ENCODE results near the gene PCNP. TPM values are rescaled to one million over a fixed set of nuclear protein-coding genes. Genes with fewer than 3 reads are reported as not detected.

The PCNP gene
- total and polyA plus RNA-seq, 2 donors (not counting 1 experiment from before 2014, with no cell fraction given) = 39.1 to 156 TPM

DNA sequence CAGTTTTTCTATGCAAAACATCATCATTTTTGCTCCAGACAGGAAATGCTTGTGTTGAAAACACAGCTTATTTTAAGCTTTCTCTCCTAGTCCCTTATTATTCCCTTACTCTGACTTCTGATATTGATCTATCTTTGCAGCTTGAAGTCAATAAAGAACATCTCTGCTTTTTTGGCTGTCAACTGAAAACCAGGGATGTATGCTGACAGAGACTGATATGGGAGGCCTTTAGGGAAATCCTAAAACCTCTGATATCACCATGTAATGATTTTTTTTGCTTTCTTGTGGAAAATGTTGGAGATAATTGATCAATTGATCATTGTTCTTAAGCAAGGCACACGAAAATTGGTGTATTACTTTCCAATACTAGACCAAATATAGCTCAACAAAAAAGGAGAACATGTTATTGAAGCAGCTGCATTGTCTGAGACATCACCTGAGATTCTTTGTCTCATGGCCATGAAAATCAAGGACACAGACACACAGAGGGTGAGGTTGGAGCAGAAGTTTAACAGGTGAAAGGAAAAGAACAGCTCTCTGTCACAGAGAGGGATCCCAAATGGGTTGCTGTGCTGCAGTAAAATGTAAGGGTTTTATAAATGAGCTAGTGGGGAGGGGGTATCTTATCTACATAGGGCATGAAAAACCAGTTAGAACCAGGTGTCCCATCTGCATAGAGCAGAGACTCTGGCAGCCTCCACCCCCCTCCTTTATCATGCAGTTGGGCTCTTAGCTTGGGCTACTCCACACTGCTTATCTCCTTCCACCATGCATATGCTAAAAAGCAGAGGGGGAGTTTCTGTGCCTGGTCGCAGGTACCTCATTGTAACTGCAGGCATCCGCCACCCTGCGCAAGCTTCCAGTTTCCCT lies 43.9 kb upstream of the PCNP start:
- H3K4me3 Mint-ChIP-seq = no peak overlapping the region
- CTCF ChIA-PET = interaction anchor here (0.9 kb wide), 1 partner anchor 10 kb away, joined by 3 read pairs; no protein-coding TSS in a partner anchor
- POLR2A ChIA-PET = interaction anchor here (0.7 kb wide), 1 partner anchor 39 kb away, joined by 3 read pairs; no protein-coding TSS in a partner anchor
- no peak overlapping the region for H3K27ac Mint-ChIP-seq
- H3K9me3 Mint-ChIP-seq (ENCODE audit: insufficient read depth) = no peaks in the 10 kb centered on the region
- DNase-seq (no peak), ATAC-seq (ENCODE audit: low read depth) (no peak)
- no peaks in the 10 kb centered on the region for H3K4me1 ChIP-seq (ENCODE audit: control insufficient read depth in 2 of 2, insufficient read depth in 2 of 2, low read length in 2 of 2)
- peaks cover 0 to 7% (median 0%) of the 10 kb centered on the region in 3 donors for H3K9me3 ChIP-seq (ENCODE audit: control extremely low read depth in 1 of 3, control insufficient read depth in 2 of 3, insufficient read depth in 1 of 3, low read length in 2 of 3)
- H2AFZ ChIP-seq (ENCODE audit: insufficient read depth, low read depth, low read length, poor library complexity, severe bottlenecking) = no peak overlapping the region
- no peak overlapping the region for H3K27ac ChIP-seq (ENCODE audit: low read length in 2 of 2)
- no peaks in the 10 kb centered on the region for H4K20me1 ChIP-seq (ENCODE audit: control insufficient read depth, insufficient read depth, low read length, poor library complexity, severe bottlenecking)
- H3K79me2 ChIP-seq (ENCODE audit: control insufficient read depth, insufficient read depth, low read length) = no peaks in the 10 kb centered on the region
- intact Hi-C loops (cut with micrococcal nuclease) = no loop called here
- H3K4me1 Mint-ChIP-seq = no peaks in the 10 kb centered on the region
- TF ChIP-seq CTCF (IDR thresholded peaks at IDR 0.05) (no peak), EZH2 (IDR thresholded peaks at IDR 0.05; ENCODE audit: borderline replicate concordance, insufficient read depth, low read depth, low read length, poor library complexity, severe bottlenecking) (no peak)
- no peaks in the 10 kb centered on the region for H3K27me3 ChIP-seq (replicated peaks in 1 of 4; ENCODE audit: control extremely low read depth in 1 of 4, control insufficient read depth in 3 of 4, insufficient read depth in 4 of 4, low read length in 3 of 4)
- no peak overlapping the region for H3K9ac ChIP-seq (ENCODE audit: low read length)
- H3K36me3 ChIP-seq (replicated peaks in 1 of 2; ENCODE audit: control extremely low read depth in 1 of 2, control insufficient read depth in 1 of 2, extremely low read depth in 1 of 2, insufficient read depth in 2 of 2, low read length in 1 of 2) = no peaks in the 10 kb centered on the region
- no peak overlapping the region for H3K4me2 ChIP-seq (replicated peaks; ENCODE audit: low read depth, low read length, poor library complexity, severe bottlenecking)
- H3K27me3 Mint-ChIP-seq = peaks cover 10% of the 10 kb centered on the region
- WGBS (ENCODE audit: insufficient coverage) = no CpG with 5 or more reads among the region's 4 CpGs
- no peak overlapping the region for H3K4me3 ChIP-seq (ENCODE audit: control extremely low read depth in 1 of 5, extremely low read depth in 1 of 5, insufficient read depth in 1 of 5, low read depth in 2 of 5, low read length in 4 of 5)

GRCh38 chr3:101530686-101531047 lies 43.3 kb upstream of the PCNP start:
- Histone ChIP-seq H4K20me1 (ENCODE audit: control insufficient read depth, insufficient read depth, low read length, poor library complexity, severe bottlenecking) (no peaks in the 10 kb centered on the region), H3K27ac (ENCODE audit: low read length in 2 of 2) (no peak overlapping the region), H3K4me2 (replicated peaks; ENCODE audit: low read depth, low read length, poor library complexity, severe bottlenecking) (no peak overlapping the region), H3K27me3 (replicated peaks in 1 of 4; ENCODE audit: control extremely low read depth in 1 of 4, control insufficient read depth in 3 of 4, insufficient read depth in 4 of 4, low read length in 3 of 4) (no peaks in the 10 kb centered on the region), H2AFZ (ENCODE audit: insufficient read depth, low read depth, low read length, poor library complexity, severe bottlenecking) (no peak overlapping the region), H3K9ac (ENCODE audit: low read length) (no peak overlapping the region), H3K79me2 (ENCODE audit: control insufficient read depth, insufficient read depth, low read length) (no peaks in the 10 kb centered on the region), H3K36me3 (replicated peaks in 1 of 2; ENCODE audit: control extremely low read depth in 1 of 2, control insufficient read depth in 1 of 2, extremely low read depth in 1 of 2, insufficient read depth in 2 of 2, low read length in 1 of 2) (no peaks in the 10 kb centered on the region), H3K4me1 (ENCODE audit: control insufficient read depth in 2 of 2, insufficient read depth in 2 of 2, low read length in 2 of 2) (no peaks in the 10 kb centered on the region), H3K9me3 (ENCODE audit: control extremely low read depth in 1 of 3, control insufficient read depth in 2 of 3, insufficient read depth in 1 of 3, low read length in 2 of 3) (peaks cover 0 to 5% (median 0%) of the 10 kb centered on the region in 3 donors), H3K4me3 (ENCODE audit: control extremely low read depth in 1 of 5, extremely low read depth in 1 of 5, insufficient read depth in 1 of 5, low read depth in 2 of 5, low read length in 4 of 5) (no peak overlapping the region)
- intact Hi-C loops (cut with micrococcal nuclease) = no loop called here
- H3K4me1 Mint-ChIP-seq = no peaks in the 10 kb centered on the region
- POLR2A ChIA-PET = no interaction called here
- no CpG with 5 or more reads among the region's 2 CpGs for WGBS (ENCODE audit: insufficient coverage)
- DNase-seq = no peak
- no peak overlapping the region for H3K27ac Mint-ChIP-seq
- no peak overlapping the region for H3K4me3 Mint-ChIP-seq
- ATAC-seq (ENCODE audit: low read depth) = no peak
- CTCF ChIA-PET = no interaction called here
- no peaks in the 10 kb centered on the region for H3K9me3 Mint-ChIP-seq (ENCODE audit: insufficient read depth)
- TF ChIP-seq EZH2 (IDR thresholded peaks at IDR 0.05; ENCODE audit: borderline replicate concordance, insufficient read depth, low read depth, low read length, poor library complexity, severe bottlenecking) = no peak
- peaks cover 11% of the 10 kb centered on the region for H3K27me3 Mint-ChIP-seq
